ENCODE measurements around the gene TEX14.

DNA sequence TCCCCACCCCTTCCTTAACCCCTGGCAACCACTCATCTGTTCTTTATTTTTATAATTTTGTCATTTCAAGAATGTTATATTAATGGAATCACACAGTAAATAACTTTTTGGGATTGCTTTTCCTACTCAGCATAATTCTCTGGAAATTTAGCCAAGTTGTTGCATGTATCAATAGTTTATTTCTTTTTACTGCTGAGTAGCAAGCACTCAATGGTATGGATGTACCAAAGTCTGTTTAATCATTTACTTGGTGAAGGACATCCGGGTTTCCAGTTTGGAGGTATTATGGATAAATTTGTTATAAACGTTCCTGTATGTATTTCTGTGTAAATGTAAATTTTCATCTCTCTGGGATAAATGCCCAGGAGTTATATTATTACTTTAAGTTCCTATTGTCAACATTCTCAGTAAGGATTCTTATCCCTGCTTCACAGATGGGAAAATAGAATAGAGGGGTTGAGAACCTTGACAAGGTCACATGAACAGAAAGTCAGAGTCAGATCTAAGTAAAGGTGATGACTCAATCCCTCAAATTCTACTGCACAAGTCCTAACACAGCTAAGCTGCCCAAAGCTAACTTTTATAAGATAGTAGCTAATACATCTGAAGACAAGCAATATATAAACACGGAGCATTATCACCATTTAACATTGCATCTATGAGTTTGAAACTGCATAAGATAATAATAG lies 115.0 kb downstream of the TEX14 start:
- TF ChIP-seq POLR2AphosphoS5 (IDR thresholded peaks at IDR 0.05): no peak
- TF ChIP-seq, protein P1, sequence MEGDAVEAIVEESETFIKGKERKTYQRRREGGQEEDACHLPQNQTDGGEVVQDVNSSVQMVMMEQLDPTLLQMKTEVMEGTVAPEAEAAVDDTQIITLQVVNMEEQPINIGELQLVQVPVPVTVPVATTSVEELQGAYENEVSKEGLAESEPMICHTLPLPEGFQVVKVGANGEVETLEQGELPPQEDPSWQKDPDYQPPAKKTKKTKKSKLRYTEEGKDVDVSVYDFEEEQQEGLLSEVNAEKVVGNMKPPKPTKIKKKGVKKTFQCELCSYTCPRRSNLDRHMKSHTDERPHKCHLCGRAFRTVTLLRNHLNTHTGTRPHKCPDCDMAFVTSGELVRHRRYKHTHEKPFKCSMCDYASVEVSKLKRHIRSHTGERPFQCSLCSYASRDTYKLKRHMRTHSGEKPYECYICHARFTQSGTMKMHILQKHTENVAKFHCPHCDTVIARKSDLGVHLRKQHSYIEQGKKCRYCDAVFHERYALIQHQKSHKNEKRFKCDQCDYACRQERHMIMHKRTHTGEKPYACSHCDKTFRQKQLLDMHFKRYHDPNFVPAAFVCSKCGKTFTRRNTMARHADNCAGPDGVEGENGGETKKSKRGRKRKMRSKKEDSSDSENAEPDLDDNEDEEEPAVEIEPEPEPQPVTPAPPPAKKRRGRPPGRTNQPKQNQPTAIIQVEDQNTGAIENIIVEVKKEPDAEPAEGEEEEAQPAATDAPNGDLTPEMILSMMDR (IDR thresholded peaks at IDR 0.05): no peak
